AG08395 (cell line): ENCODE results near the gene SCG5.
A peak's percentile ranks its signal among the peaks of the same experiment; 100 is the strongest.
"Not testable (repeated sequence)": the region's sequence is repeated elsewhere in the genome, so short reads cannot be mapped to it uniquely, and the experiment has no call there.

Source experiments
- DNase-seq: peaks from one replicate; pipeline ENCODE4 v3.0.0; 2012; ENCODE audit warnings: mixed read lengths, low spot score

Gene SCG5, protein sequence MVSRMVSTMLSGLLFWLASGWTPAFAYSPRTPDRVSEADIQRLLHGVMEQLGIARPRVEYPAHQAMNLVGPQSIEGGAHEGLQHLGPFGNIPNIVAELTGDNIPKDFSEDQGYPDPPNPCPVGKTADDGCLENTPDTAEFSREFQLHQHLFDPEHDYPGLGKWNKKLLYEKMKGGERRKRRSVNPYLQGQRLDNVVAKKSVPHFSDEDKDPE

DNA sequence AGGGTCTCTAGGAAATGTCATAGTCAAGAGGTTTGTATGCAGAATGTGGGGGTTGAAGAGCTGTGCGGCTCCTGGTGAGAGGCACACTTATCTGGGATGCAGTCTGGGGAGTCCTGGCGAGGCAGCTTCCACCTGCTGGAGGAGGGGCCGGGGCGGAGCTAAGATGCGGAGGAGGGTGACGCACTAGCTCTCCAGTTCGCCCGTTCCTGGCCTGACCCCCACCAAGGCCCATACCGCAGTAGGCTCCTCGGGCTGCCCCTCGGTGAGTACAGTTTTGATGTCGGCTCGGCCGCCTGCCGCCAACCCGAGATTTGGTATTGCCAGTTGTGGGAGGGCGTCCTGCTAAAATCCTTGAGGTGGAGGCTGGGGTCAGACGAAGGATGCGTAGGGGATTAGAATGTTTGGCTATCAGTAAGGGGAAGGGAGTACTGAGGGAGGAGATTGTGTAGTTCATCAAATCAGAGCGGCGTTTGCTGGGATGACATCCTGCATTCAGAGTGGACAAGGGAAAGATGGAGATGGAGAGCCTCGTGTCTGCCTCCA lies at the start of gene SCG5:
SCG5 (plus strand) TSS at position 194 of the 543 bp plus-strand sequence. CDS start 1,883 bp downstream, outside the sequence.
- DNase-seq = no peak

DNA sequence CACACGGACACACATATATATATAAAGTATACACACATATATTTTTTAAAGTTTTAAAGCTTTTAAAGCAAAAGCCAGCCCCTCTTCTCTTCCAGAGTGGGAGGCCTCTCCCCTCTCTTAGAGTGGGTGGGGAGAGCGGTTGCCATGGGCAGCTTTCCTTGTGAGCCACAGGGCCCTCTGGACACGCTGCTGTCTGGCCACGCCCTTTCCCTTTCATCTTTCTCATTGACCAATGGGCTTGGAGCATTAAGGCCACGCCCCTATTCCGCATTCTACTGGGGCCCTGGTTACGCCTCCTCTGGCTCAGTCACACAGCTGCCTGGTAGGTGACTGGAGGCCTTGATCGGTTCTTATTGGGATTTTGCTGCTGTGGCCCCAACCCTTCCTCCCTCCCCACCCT lies 48.4 kb upstream of the SCG5 start, which contains the start of gene GOLGA8N:
GOLGA8N (plus strand) TSS at position 306 of the 400 bp plus-strand sequence.
- DNase-seq = not testable (repeated sequence)

DNA sequence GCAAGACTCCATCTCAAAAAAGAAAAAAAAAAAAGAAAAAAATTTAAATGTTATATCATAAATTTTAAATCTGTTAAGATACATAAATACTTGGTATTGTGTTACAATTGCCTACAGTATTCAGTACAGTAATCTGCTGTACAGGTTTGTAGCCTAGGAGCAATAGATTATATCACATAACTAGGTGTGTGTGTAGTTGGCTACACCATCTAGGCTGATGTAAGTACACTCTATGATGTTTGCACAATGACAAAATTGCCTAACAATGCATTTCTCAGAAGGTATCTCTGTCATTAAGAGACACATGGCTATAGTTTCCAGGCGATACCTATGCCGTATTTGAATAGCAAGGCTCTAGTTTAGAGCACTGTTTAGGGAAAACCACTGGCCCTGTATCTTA lies 32.0 kb upstream of the SCG5 start:
- not testable (repeated sequence) for DNase-seq

DNA sequence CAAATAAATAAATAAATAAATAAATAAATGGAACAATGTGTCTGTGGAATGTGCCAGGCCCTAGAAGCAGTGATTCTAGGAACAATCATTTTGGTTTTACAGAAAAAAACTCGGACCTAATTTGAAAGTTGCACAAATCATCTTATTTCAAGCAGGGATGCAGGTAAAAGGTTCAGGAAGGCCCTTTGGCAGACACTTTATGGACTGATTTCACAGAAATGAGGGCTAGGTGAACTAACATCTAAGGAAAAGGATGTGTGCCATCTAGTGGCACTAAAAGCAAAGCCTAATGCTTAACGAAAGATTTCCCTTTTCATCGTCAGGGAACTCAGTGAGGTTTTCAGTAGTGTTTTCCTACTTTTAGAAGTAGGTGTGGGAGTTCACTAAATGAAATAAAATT lies 30.8 kb upstream of the SCG5 start:
- DNase-seq = not testable (repeated sequence)

GRCh38 chr15:32614712-32615050 lies 26.8 kb upstream of the SCG5 start:
- not testable (repeated sequence) for DNase-seq

DNA sequence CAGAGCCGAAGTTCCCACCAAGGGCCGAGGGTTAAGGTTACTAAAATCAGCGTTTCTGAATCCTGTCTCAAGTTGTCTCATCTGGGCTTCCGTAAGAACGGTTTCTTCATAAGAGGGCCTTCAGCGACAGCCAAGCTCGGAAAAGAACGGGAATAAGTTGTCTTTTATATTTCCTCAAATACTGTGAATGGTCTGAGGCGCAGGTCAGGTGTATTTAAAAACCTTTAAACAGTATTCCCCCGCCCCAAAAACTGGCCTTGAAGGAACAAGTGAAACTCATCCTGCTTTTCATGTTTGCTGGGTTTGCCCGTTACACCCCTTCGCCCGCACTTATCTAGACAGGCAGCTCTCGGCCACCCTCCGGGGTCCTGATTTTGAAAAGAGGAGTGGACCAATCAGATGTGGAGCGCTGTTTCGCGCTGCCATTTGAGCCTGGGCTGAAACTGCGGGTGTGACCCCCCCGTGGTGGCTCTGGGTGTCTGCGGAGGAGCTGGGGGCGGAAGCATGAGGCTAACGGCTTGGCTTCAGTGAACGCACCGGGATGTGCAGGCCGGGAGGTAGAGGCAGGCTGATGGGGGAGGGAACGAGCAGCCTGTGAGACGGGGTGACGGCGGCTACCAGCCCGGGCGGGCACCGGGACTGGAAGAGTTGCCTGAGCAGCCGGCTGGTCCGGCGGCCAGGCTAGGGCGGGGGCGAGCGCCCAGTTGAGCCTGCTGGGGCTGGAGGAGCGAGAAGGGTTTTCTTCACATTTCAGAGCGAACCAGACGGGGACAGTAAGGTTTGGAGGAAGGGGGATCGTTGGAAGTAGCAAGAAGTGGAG lies 26.2 kb upstream of the SCG5 start, which contains the start of gene ARHGAP11A:
ARHGAP11A (plus strand) TSS at position 454 of the 820 bp plus-strand sequence. CDS start 708 bp downstream, outside the sequence.
- DNase-seq = peak; percentile 47

GRCh38 chr15:32615871-32616426 lies 25.6 kb upstream of the SCG5 start:
- DNase-seq = not testable (repeated sequence)

DNA sequence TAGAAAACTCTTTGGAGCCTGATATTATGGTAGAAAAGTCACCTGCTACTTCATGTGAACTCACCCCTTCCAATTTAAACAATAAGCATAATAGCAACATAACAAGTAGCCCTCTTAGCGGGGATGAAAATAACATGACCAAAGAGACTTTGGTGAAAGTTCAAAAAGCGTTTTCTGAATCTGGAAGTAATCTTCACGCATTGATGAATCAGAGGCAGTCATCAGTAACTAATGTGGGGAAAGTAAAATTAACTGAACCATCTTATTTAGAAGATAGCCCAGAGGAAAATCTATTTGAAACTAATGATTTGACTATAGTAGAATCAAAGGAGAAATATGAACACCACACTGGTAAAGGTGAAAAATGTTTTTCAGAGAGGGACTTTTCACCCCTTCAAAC lies 5.1 kb upstream of the SCG5 start:
- DNase-seq = peak; percentile 18

- DNase-seq = no peak
Measured at GRCh38 chr15:32636908-32637567, 4.5 kb upstream of the SCG5 start.

- no peak for DNase-seq
Measured at GRCh38 chr15:32637704-32638103, 3.8 kb upstream of the SCG5 start.

- no peak for DNase-seq
Measured at GRCh38 chr15:32642667-32643435, 1.3 kb downstream of the SCG5 start.

DNA sequence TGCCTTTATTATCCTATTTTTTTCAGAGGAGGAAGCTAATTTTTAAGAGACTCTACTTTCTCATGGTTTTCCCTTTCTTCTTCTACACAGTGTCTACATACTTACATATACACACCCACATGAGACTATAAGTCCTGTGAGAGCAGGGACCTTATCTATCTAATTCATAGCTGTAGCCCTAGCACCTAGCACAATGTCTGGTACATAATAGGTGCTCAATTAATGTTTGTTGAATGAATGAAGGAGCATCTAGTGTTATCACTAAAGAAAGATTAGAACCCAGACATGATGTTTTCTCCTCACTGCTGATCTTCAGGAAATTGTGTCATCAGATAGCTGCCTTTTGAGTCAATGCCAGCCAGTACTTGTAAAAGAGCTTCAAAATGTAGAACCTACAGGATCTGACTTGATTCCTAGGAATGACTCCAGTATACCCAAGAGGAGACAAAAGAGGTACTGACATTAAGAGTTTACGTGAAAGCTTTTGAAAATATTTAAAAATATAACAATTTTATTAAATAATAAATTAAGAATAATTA lies 2.5 kb downstream of the SCG5 start:
- DNase-seq = no peak

DNA sequence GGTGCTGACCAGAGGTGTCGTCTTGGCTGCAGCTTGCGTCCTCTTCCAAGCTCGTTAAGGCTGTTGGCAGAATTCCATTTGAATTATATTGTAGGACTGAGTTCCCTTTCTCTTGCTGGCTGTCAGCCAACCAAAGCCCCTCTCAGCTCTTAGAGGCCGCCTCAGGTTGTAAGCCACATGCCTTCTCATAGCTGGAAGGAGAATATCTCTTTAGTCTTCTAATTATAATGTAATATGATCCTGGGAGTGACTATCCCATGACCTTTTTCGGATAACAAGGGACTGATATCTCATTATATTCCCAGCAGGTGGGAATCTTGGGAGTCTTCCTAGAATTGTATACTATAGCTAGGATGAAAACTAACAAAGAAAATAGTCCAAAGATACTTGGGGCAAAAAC lies 4.8 kb downstream of the SCG5 start:
- DNase-seq = no peak

GRCh38 chr15:32649342-32649741 lies 7.8 kb downstream of the SCG5 start:
- peak; percentile 60 for DNase-seq

DNA sequence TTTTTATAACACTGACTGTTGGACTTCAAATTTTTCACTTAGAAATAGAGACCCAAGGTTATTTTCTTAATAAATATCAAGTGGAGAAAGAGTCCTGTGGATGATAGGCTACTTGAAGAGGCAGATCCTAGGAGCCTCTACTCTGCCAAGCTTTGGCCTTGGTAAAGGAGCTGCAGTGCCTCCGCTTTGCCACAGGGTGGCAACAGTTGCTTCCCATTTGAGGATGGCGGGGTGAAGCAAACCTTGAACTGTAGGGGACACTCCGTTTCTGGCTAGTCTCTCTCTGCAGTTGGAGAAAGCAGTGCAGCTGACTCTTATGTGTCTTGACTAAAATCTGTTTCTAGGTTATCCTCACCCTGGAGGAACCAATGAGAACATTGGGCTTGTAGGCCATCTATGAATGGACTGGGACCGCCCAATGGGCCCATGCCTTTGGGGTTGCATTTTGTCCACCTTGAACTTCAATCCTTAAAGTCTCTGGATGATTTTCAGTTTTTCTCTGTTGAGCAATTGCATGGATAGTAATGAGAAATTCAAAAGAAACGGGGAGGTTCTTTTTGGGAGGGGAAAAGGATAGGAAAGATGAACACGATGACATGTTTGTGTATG lies 9.8 kb downstream of the SCG5 start:
- peak; percentile 86 for DNase-seq

GRCh38 chr15:32652178-32652577 lies 10.7 kb downstream of the SCG5 start:
- DNase-seq = no peak

GRCh38 chr15:32656091-32656490 lies 14.6 kb downstream of the SCG5 start:
- no peak for DNase-seq

DNA sequence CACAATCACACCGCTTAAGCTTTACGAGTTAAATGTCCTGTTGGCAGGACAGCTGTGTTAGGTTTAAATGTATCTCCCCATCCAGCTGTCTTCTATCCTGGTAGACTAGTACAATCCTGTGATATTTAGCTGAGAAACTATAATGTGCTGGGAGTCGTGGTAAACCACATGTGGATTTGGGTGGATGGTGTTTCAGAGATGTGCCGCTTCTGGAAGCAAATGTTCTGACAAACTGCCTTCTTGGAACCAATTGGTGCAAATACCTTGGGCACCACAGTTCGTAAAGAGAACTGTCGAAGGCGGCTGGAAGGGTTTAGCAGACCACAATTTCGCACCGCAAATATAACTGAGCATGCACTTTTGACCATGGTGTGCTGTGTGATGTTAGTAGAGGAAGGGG lies 15.0 kb downstream of the SCG5 start:
- no peak for DNase-seq

- no peak for DNase-seq
Measured at GRCh38 chr15:32657198-32657883, 15.8 kb downstream of the SCG5 start.

DNA sequence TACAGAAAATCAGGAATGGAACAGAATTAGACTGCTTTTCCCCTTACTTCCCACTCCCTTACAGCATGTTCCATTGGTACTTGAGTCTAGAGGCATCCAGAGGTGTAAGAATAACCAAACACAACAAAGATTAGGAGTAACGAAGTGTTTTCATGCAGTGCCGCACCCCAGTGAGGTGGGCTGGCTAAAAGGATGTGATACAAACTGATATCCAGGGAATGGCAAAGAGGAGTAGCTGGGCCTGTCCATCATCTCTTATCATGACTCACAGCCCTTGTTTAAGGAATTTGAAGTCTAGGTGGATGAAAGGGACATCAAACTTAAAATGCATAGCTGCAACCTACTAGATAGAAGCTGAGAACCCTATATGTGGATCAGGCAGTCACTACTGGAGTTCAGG lies 16.4 kb downstream of the SCG5 start:
- no peak for DNase-seq
